HCT116 (cell line): ENCODE measurements around the gene DDT. TPM values are rescaled to one million over a fixed set of nuclear protein-coding genes. Genes with fewer than 3 reads are reported as not detected.

Experiments used
- ATAC-seq: fragments of 200-7000 bp; cut with Tn5 transposase; 2 replicates; pipeline ENCODE4 v1.9.1; 2020; ENCODE audit warnings: mild to moderate bottlenecking, moderate library complexity
- BruUV-seq: library from RNA; stranded (reverse); fragments of 400-500 nt; replicated peaks from 2 replicates; lab custom pipeline; 2021; lab: Mats Ljungman, UMichigan
- CTCF ChIA-PET: fragments of 300-600 bp; sonication (Branson Sonifier 250); formaldehyde crosslinking; loops from one replicate; lab custom pipeline; 2021; ENCODE audit warnings: antibody characterized with exemption; lab: Charles Lee
- POLR2A ChIA-PET: fragments of 300-600, 350-600 bp; sonication (Branson Sonifier 250); formaldehyde crosslinking; loops from one replicate; lab custom pipeline; 2021; ENCODE audit warnings: antibody characterized with exemption; lab: Charles Lee
- RAD21 ChIA-PET, 2 experiments: fragments of 300-600 bp; sonication (Branson Sonifier 250); formaldehyde crosslinking; loops; one replicate each; lab custom pipeline; 2023; ENCODE audit warnings: low total read pairs in 2 of 2; ENCODE audit not compliant: uncharacterized antibody in 2 of 2, unreplicated experiment in 2 of 2, low non-redundant PET in 1 of 2; lab: Charles Lee
- DNase-seq: peaks from one replicate; pipeline ENCODE4 v3.0.0-alpha.2; 2010; ENCODE audit warnings: low read depth, low spot score
- H2AFZ ChIP-seq: fragments of 200-600 bp; shearing (Covaris generic), sonication (generic); 2 replicates; pipeline ENCODE4 v1.6.1; 2017; ENCODE audit warnings: low read depth, mixed run types, mixed read lengths, antibody characterized with exemption, low read length; ENCODE audit not compliant: poor library complexity, severe bottlenecking
- H3K27ac ChIP-seq: 2 replicates; pipeline ENCODE4 v1.5.1; 2012; ENCODE audit warnings: low read depth, low read length
- H3K27me3 ChIP-seq: fragments of 200-600 bp; sonication (generic); 2 replicates; pipeline ENCODE4 v1.6.1; 2016; ENCODE audit warnings: mixed run types, low read length, mixed read lengths; ENCODE audit not compliant: insufficient read depth
- H3K36me3 ChIP-seq, 2 experiments: fragments of 200-500 bp in 1 of 2; fragments of 200-600 bp in 1 of 2; sonication (Bioruptor generic) in 1 of 2; sonication (generic) in 1 of 2; 2 replicates each; pipeline versions ENCODE4 v1.5.1 to v1.6.1; 2014 to 2016; ENCODE audit warnings: low read length in 2 of 2, inconsistent platforms in 1 of 2, mixed read lengths in 1 of 2, mixed run types in 1 of 2; ENCODE audit not compliant: insufficient read depth in 2 of 2, control insufficient read depth in 1 of 2
- H3K4me1 ChIP-seq, 2 experiments: fragments of 200-600 bp in 1 of 2; sonication (generic) in 1 of 2; 2 replicates each; pipeline versions ENCODE4 v1.5.1 to v1.6.1; 2012 to 2017; ENCODE audit warnings: low read length in 2 of 2, inconsistent platforms in 1 of 2, mild to moderate bottlenecking in 1 of 2, mixed read lengths in 1 of 2, mixed run types in 1 of 2, moderate library complexity in 1 of 2; ENCODE audit not compliant: insufficient read depth in 2 of 2, control insufficient read depth in 1 of 2
- H3K4me2 ChIP-seq: fragments of 200-600 bp; sonication (generic); 2 replicates; pipeline ENCODE4 v1.6.1; 2017; ENCODE audit warnings: mixed run types, low read length, mixed read lengths
- H3K4me3 ChIP-seq, 2 experiments: fragments of 200-600 bp in 1 of 2; sonication (generic) in 1 of 2; replicated peaks in 1 of 2; 2 replicates each; pipeline ENCODE4 v1.5.1; 2011 to 2016; ENCODE audit warnings: low read length in 2 of 2, control low read depth in 1 of 2, low read depth in 1 of 2, mild to moderate bottlenecking in 1 of 2, mixed read lengths in 1 of 2, mixed run types in 1 of 2
- H3K79me2 ChIP-seq: fragments of 200-600 bp; sonication (generic); 2 replicates; pipeline ENCODE4 v1.6.1; 2017; ENCODE audit warnings: mild to moderate bottlenecking, mixed run types, low read length, moderate library complexity, mixed read lengths; ENCODE audit not compliant: insufficient read depth
- H3K9ac ChIP-seq: fragments of 200-600 bp; sonication (generic); 2 replicates; pipeline ENCODE4 v1.6.1; 2016; ENCODE audit warnings: low read length, mixed read lengths
- H3K9me2 ChIP-seq: fragments of 200-600 bp; sonication (generic), shearing (Covaris generic); 2 replicates; pipeline ENCODE4 v1.6.1; 2017; ENCODE audit warnings: mixed run types, mild to moderate bottlenecking, moderate library complexity; ENCODE audit not compliant: insufficient read depth
- H3K9me3 ChIP-seq, 2 experiments: fragments of 200-500 bp in 1 of 2; fragments of 200-600 bp in 1 of 2; sonication (Bioruptor generic) in 1 of 2; sonication (generic) in 1 of 2; 2 replicates each; pipeline ENCODE4 v1.6.1; 2014 to 2017; ENCODE audit warnings: low read length in 2 of 2, mixed read lengths in 2 of 2, inconsistent platforms in 1 of 2, low read depth in 1 of 2, mild to moderate bottlenecking in 1 of 2, mixed run types in 1 of 2, moderate library complexity in 1 of 2; ENCODE audit not compliant: control insufficient read depth in 1 of 2, insufficient read depth in 1 of 2
- H4K20me1 ChIP-seq: fragments of 200-600 bp; sonication (generic), shearing (Covaris generic); 2 replicates; pipeline ENCODE4 v1.6.1; 2017; ENCODE audit warnings: mixed run types, mild to moderate bottlenecking, moderate library complexity; ENCODE audit not compliant: insufficient read depth
- CBX3 ChIP-seq: IDR thresholded peaks from 2 replicates; pipeline ENCODE4 v1.6.1; 2012; ENCODE audit warnings: low read depth
- EGR1 ChIP-seq: IDR thresholded peaks from 2 replicates; pipeline ENCODE4 v1.6.1; 2012; ENCODE audit warnings: low read depth
- ELF1 ChIP-seq: IDR thresholded peaks from 2 replicates; pipeline ENCODE4 v1.6.1; 2012; ENCODE audit warnings: low read depth, borderline replicate concordance
- EZH2phosphoT487 ChIP-seq: fragments of 200-600 bp; IDR thresholded peaks from 2 replicates; pipeline ENCODE4 v1.6.1; 2018; ENCODE audit warnings: antibody characterized with exemption, borderline replicate concordance
- FOSL1 ChIP-seq: IDR thresholded peaks from 2 replicates; pipeline ENCODE4 v1.6.1; 2012; ENCODE audit warnings: low read depth
- JUND ChIP-seq: IDR thresholded peaks from 2 replicates; pipeline ENCODE4 v1.6.1; 2012
- RAD21 ChIP-seq: IDR thresholded peaks from 2 replicates; pipeline ENCODE4 v1.6.1; 2012; ENCODE audit warnings: low read depth, mild to moderate bottlenecking
- YY1 ChIP-seq: IDR thresholded peaks from 2 replicates; pipeline ENCODE4 v1.6.1; 2011; ENCODE audit warnings: low read length, low read depth, moderate library complexity, mild to moderate bottlenecking; ENCODE audit not compliant: insufficient replicate concordance; ENCODE audit errors: extremely low read depth
- ZFX ChIP-seq: fragments of 450-650 bp; IDR thresholded peaks from 2 replicates; pipeline ENCODE4 v1.6.1; 2017
- ZNF274 ChIP-seq: fragments of 200-500 bp; sonication (Bioruptor generic); IDR thresholded peaks from 2 replicates; pipeline ENCODE4 v1.6.1; 2014; ENCODE audit warnings: mild to moderate bottlenecking, low read depth, low read length, inconsistent platforms
- intact Hi-C: fragments of 100-400 bp; cut with micrococcal nuclease; formaldehyde crosslinking; loops from 2 replicates; pipeline ENCODE4 v1.10.0; 2022
- total RNA-seq: library from RNA; stranded (reverse); gene quantifications from one replicate; pipeline ENCODE4 v1.2.1, GENCODE V29; 2021; ENCODE audit not compliant: unreplicated experiment

The DDT gene
- total RNA-seq, 1 experiment from 2014 or later = 217 TPM

DNA sequence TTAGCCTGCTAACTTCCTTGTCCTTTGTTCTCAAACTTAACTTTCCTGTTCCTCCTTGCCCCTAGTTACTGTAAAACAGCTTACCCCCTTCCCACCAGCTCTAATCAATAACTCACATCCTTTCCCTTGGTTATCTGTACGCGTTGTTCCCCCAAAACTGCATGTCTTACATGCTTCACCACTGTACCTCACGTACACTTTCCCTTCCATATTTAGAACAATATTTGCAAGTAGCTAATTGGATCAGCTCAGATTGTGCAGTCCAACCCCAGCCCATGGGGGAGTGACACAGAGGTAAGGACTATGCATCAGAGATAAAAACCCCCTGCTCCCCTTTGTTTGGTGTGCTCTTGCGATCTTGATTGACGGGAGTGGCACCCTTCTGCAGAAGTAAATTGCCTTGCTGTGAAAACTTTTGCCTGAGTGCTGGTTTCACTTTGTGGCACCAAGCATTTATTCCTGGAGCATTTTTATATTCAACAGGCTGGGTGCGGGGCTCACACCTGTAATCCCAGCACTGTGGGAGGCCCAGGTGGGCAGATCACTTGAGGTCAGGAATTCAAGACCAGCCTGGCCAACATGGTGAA, 49.1 kb downstream of the DDT start:
- RAD21 ChIA-PET = no interaction called here

GRCh38 chr22:23922921-23923320, 51.3 kb downstream of the DDT start:
- POLR2A ChIA-PET = interaction anchor here (0.6 to 1.3 kb wide), 2 partner anchors 9 to 296 kb away, joined by 3 to 5 read pairs; no protein-coding TSS in a partner anchor
- Histone ChIP-seq H4K20me1 (no peaks in the 10 kb centered on the region), H3K4me1 (peaks cover 3 to 12% of the 10 kb centered on the region in 2 experiments; a peak in 2 of 4 replicates), H3K27ac (no peak overlapping the region), H3K9me3 (peaks cover 4 to 13% of the 10 kb centered on the region in 2 experiments; a peak in 2 of 4 replicates), H3K9ac (no peak overlapping the region), H3K4me2 (no peak overlapping the region), H3K36me3 (no peaks in the 10 kb centered on the region), H3K9me2 (no peaks in the 10 kb centered on the region), H2AFZ (no peak overlapping the region), H3K4me3 (no peak overlapping the region), H3K27me3 (no peaks in the 10 kb centered on the region), H3K79me2 (no peaks in the 10 kb centered on the region)
- CTCF ChIA-PET = no interaction called here
- RAD21 ChIA-PET = no interaction called here
- intact Hi-C loops = no loop called here
- no peak for TF ChIP-seq RAD21
- no peak for TF ChIP-seq YY1
- no peak for TF ChIP-seq ZNF274
- no peak for TF ChIP-seq CBX3
- TF ChIP-seq EZH2phosphoT487 = no peak
- no peak for TF ChIP-seq ZFX
- BruUV-seq = no TSS peak
- DNase-seq (no peak), ATAC-seq (no peak)

More for the DNA sequence above, 49.1 kb downstream of the DDT start:
- H3K4me3 ChIP-seq = no peak overlapping the region
- no peak overlapping the region for H3K4me2 ChIP-seq
- no peak overlapping the region for H3K9ac ChIP-seq
- H3K79me2 ChIP-seq = no peaks in the 10 kb centered on the region
- intact Hi-C loops = no loop called here
- TF ChIP-seq CBX3 (peak; percentile 80), ZFX (no peak), FOSL1 (no peak), ELF1 (no peak), EGR1 (no peak), JUND (no peak)
- POLR2A ChIA-PET = no interaction called here
- H3K27ac ChIP-seq = no peak overlapping the region
- no TSS peak for BruUV-seq
- H4K20me1 ChIP-seq = no peaks in the 10 kb centered on the region
- DNase-seq = no peak
- no peak for ATAC-seq
- H3K27me3 ChIP-seq = no peaks in the 10 kb centered on the region
- no peaks in the 10 kb centered on the region for H3K9me2 ChIP-seq
- CTCF ChIA-PET = no interaction called here
- no peak overlapping the region for H2AFZ ChIP-seq
- no peaks in the 10 kb centered on the region for H3K36me3 ChIP-seq
- H3K4me1 ChIP-seq = peaks cover 3 to 8% of the 10 kb centered on the region in 2 experiments; a peak in 2 of 4 replicates
- peaks cover 4 to 13% of the 10 kb centered on the region in 2 experiments; a peak in 2 of 4 replicates for H3K9me3 ChIP-seq
